ENCODE measurements around the gene BICD1. TPM values are rescaled to one million over a fixed set of nuclear protein-coding genes. Genes with fewer than 3 reads are reported as not detected.

The BICD1 gene
- total RNA-seq, 4 donors from 2014 or later: 1.5 to 4.5 (median 2.4) TPM

GRCh38 chr12:32322354-32322753, 215.7 kb downstream of the BICD1 start:
- no peak for TF ChIP-seq CTCF (IDR thresholded peaks at IDR 0.05)
- no peak for TF ChIP-seq POLR2A (IDR thresholded peaks at IDR 0.05)
- no peak overlapping the region for H3K4me3 ChIP-seq (ENCODE audit: low read depth, poor library complexity, severe bottlenecking)
- WGBS, 2 donors: 95 to 97% methylated on average over 7 of the region's 7 CpGs
- DNase-seq (ENCODE audit: low spot score in 2 of 2): no peak
- intact Hi-C loops (cut with DNase I; ENCODE audit: low total_unique reads): no loop called here

GRCh38 chr12:32331133-32331532, 224.5 kb downstream of the BICD1 start:
- intact Hi-C loops (cut with DNase I; ENCODE audit: low total_unique reads): no loop called here
- DNase-seq (ENCODE audit: low spot score in 2 of 2): no peak
- WGBS, 2 donors: 55 to 69% methylated on average over 2 of the region's 2 CpGs
- no peak for TF ChIP-seq CTCF (IDR thresholded peaks at IDR 0.05)
- no peak for TF ChIP-seq POLR2A (IDR thresholded peaks at IDR 0.05)
- no peak overlapping the region for H3K4me3 ChIP-seq (ENCODE audit: low read depth, poor library complexity, severe bottlenecking)

- 68 to 75% methylated on average over 3 of the region's 3 CpGs for WGBS, 2 donors
- no peak for DNase-seq (ENCODE audit: low spot score in 2 of 2)
- TF ChIP-seq CTCF (IDR thresholded peaks at IDR 0.05) (no peak), POLR2A (IDR thresholded peaks at IDR 0.05) (no peak)
- intact Hi-C loops (cut with DNase I; ENCODE audit: low total_unique reads): no loop called here
- H3K4me3 ChIP-seq (ENCODE audit: low read depth, poor library complexity, severe bottlenecking): no peak overlapping the region
Observed at GRCh38 chr12:32332446-32332845, 225.8 kb downstream of the BICD1 start.

- DNase-seq (ENCODE audit: low spot score in 2 of 2): no peak
- WGBS, 2 donors: 88 to 92% methylated on average over 4 of the region's 4 CpGs
- intact Hi-C loops (cut with DNase I; ENCODE audit: low total_unique reads): no loop called here
- no peak overlapping the region for H3K4me3 ChIP-seq (ENCODE audit: low read depth, poor library complexity, severe bottlenecking)
- TF ChIP-seq POLR2A (IDR thresholded peaks at IDR 0.05) (no peak), CTCF (IDR thresholded peaks at IDR 0.05) (no peak)
Observed at GRCh38 chr12:32334371-32334777, 227.7 kb downstream of the BICD1 start.

GRCh38 chr12:32336261-32336660, 229.6 kb downstream of the BICD1 start:
- intact Hi-C loops (cut with DNase I; ENCODE audit: low total_unique reads): no loop called here
- no peak for TF ChIP-seq CTCF (IDR thresholded peaks at IDR 0.05)
- TF ChIP-seq POLR2A (IDR thresholded peaks at IDR 0.05): no peak
- WGBS, 2 donors: 91 to 93% methylated on average over 4 of the region's 4 CpGs
- no peak overlapping the region for H3K4me3 ChIP-seq (ENCODE audit: low read depth, poor library complexity, severe bottlenecking)
- no peak for DNase-seq (ENCODE audit: low spot score in 2 of 2)

- 95 to 98% methylated on average over 1 of the region's 1 CpG for WGBS, 2 donors
- no peak for DNase-seq (ENCODE audit: low spot score in 2 of 2)
- intact Hi-C loops (cut with DNase I; ENCODE audit: low total_unique reads): no loop called here
- no peak for TF ChIP-seq POLR2A (IDR thresholded peaks at IDR 0.05)
- H3K4me3 ChIP-seq (ENCODE audit: low read depth, poor library complexity, severe bottlenecking): no peak overlapping the region
Observed at GRCh38 chr12:32343496-32343895, 236.8 kb downstream of the BICD1 start.
